ENCODE data around the gene RGL1.

DNA sequence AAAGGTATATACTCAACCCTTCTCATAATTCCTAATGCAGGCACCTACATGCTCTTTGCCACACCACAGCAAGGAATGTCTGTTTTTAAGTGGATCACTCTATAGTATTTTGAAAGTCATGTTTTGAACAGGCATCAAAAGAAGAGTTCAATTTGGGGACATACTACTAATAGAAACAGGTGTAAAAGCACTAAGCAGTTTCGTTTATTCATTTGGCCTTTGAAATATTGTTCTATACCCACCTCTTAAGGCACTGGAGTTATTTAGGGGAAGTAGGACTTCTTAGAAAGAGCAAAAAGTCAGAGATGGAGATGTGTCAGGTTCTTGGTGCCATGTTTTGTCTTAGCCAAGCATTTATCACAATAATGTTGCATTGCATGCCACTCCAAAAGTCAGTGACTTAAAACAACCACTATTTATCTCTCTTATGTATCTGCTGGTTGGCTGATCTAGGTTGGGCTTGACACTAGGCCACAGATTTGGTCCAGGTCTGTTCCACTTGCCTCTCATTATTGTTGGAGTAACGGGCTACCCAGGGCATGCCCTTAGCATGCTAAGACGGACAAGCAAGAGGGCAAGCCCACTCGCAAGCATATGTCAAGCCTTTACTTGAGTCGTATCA is 107.5 kb downstream of the RGL1 start:
- TF ChIP-seq, protein P1, sequence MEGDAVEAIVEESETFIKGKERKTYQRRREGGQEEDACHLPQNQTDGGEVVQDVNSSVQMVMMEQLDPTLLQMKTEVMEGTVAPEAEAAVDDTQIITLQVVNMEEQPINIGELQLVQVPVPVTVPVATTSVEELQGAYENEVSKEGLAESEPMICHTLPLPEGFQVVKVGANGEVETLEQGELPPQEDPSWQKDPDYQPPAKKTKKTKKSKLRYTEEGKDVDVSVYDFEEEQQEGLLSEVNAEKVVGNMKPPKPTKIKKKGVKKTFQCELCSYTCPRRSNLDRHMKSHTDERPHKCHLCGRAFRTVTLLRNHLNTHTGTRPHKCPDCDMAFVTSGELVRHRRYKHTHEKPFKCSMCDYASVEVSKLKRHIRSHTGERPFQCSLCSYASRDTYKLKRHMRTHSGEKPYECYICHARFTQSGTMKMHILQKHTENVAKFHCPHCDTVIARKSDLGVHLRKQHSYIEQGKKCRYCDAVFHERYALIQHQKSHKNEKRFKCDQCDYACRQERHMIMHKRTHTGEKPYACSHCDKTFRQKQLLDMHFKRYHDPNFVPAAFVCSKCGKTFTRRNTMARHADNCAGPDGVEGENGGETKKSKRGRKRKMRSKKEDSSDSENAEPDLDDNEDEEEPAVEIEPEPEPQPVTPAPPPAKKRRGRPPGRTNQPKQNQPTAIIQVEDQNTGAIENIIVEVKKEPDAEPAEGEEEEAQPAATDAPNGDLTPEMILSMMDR (IDR thresholded peaks at IDR 0.05 in 4 of 5, conservative IDR thresholded peaks at IDR 0.05 in 1 of 5): no peak
- TF ChIP-seq POLR2A (IDR thresholded peaks at IDR 0.05): no peak
